DMS153 treated with DMSO at 0.1 percent for 48 hours (cell line): ENCODE data around the gene FAM90A26.
"Not testable (repeated sequence)": the region's sequence is repeated elsewhere in the genome, so short reads cannot be mapped to it uniquely, and the experiment has no call there.

ENCODE experiments used
- DNase-seq: peaks from one replicate; lab custom pipeline; 2025; ENCODE audit not compliant: unreplicated experiment; lab: John Stamatoyannopoulos, UW

Gene FAM90A26

GRCh38 chr4:9158392-9158791 lies 11.8 kb upstream of the FAM90A26 start:
- not testable (repeated sequence) for DNase-seq

- not testable (repeated sequence) for DNase-seq
These were observed 10.2 kb upstream of the FAM90A26 start for GRCh38 chr4:9160046-9160445.

DNA sequence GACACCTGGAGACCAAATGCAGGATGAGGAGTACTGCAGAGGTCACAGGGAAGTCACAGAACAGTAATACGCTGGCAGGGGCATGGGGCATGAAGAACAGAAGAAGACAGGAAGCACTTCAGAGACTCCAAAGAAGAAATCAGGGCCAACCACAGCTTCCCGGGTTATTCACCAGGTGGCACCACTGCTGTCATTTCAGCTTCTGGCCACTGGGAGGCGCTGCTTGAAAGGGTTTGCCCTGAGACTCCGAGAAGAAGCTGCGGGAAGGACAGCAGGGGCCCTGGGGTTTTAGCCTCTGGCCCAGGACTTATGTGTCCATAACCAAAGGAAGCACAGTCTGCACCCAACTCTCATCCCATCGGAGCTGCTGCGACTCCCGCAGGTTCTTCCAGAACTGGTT lies 4.2 kb upstream of the FAM90A26 start:
- not testable (repeated sequence) for DNase-seq

GRCh38 chr4:9210357-9210756 lies 40.1 kb downstream of the FAM90A26 start, which contains the start of gene USP17L10:
USP17L10 (plus strand) TSS chr4:9210657; CDS start chr4:9210657, 0 bp downstream.
- not testable (repeated sequence) for DNase-seq

DNA sequence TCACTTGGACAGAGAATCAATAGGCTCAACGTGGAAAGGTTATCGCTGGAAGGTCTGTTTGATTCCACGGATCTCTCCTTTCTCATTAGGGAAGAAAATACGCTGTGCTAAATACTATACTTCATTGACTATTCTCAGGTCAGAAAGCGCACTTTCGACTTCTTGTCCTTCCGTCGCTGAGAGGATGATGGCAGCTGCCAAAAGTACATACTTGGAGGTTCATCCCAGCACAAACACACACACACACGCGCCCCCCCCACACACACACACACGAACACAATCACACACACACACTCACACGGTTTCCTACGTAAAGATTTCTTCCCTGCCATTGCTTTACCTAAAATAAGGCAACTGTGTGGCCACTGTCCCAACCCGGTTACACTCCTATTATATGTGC lies 44.5 kb downstream of the FAM90A26 start:
- not testable (repeated sequence) for DNase-seq

GRCh38 chr4:9215105-9215504 lies 44.9 kb downstream of the FAM90A26 start, which contains the start of gene USP17L11:
USP17L11 (plus strand) TSS chr4:9215405; CDS start chr4:9215405, 0 bp downstream.
- not testable (repeated sequence) for DNase-seq

GRCh38 chr4:9219852-9220251 lies 49.6 kb downstream of the FAM90A26 start, which contains the start of gene USP17L12:
USP17L12 (plus strand) TSS chr4:9220152; CDS start chr4:9220152, 0 bp downstream.
- not testable (repeated sequence) for DNase-seq

- not testable (repeated sequence) for DNase-seq
These were observed 54.4 kb downstream of the FAM90A26 start, which contains the start of gene USP17L13 for GRCh38 chr4:9224596-9224995. USP17L13 (plus strand) TSS chr4:9224896; CDS start chr4:9224896, 0 bp downstream.
